ENCODE data around the gene ABCG8. TPM values are rescaled to one million over a fixed set of nuclear protein-coding genes. Genes with fewer than 3 reads are reported as not detected.

The ABCG8 gene
- total and polyA plus RNA-seq, 11 donors: 0.07 TPM; not detected in 10

DNA sequence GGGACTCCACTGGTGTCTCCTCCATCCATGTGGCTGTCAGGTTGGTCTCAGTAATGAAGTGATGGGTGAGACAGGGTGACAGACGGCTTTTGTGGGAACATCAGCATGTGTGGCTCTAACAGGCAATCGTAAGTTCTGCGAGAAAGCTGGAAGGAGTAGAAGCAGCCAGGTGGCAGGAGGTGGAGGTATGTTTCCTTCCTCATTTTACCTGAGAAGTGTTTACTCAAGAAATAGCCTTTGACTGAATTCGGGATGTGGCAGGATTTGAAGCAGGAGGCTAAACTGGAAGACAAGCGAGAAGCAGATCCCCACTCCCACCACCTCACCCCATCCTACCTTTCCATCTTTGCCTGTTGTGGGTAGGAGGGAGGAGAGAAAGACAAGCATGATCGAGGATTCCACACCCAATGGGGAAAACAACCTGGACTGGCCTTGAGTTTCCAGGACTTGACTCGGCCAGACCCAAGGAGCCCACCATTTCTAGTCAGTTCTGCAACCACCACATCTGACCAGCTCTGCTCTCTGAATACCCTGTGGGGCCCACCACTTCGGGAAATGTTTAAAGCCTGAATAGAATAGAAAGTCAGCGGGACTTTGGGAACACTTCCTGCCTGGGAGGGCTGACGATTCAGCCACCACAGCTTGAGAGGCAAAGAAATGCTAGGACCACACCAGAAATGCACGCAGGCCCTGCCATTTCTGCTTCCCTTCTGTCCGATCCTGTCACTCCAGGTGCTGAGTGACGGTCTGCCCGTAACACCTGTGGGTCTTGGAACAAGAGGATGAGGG, 1.2 kb downstream of the ABCG8 start:
- H3K4me1 ChIP-seq: no peaks in the 10 kb centered on the region
- H3K27ac ChIP-seq: no peak overlapping the region
- H3K9me3 ChIP-seq: no peaks in the 10 kb centered on the region
- WGBS, 4 donors: 81 to 85% (median 83%) methylated on average over 14 of the region's 14 CpGs
- intact Hi-C loops (cut with DNase I): no loop called here
- no peaks in the 10 kb centered on the region for H3K36me3 ChIP-seq
- TF ChIP-seq CTCF (IDR thresholded peaks at IDR 0.05): no peak
- TF ChIP-seq POLR2A (IDR thresholded peaks at IDR 0.05): no peak
- no peak overlapping the region for H3K4me3 ChIP-seq
- no peak for ATAC-seq
- H3K27me3 ChIP-seq: peaks cover 0 to 4% (median 0%) of the 10 kb centered on the region in 9 donors
- no peak for DNase-seq

GRCh38 chr2:43840965-43841364, 2.2 kb downstream of the ABCG8 start:
- no peak overlapping the region for H3K27ac ChIP-seq
- H3K4me1 ChIP-seq: no peaks in the 10 kb centered on the region
- WGBS, 4 donors: 64 to 83% (median 75%) methylated on average over 5 of the region's 5 CpGs
- H3K9me3 ChIP-seq: no peaks in the 10 kb centered on the region
- ATAC-seq: no peak
- intact Hi-C loops (cut with DNase I): no loop called here
- DNase-seq: no peak
- no peak for TF ChIP-seq POLR2A (IDR thresholded peaks at IDR 0.05)
- no peak for TF ChIP-seq CTCF (IDR thresholded peaks at IDR 0.05)
- no peaks in the 10 kb centered on the region for H3K36me3 ChIP-seq
- H3K27me3 ChIP-seq: peaks cover 0 to 4% (median 0%) of the 10 kb centered on the region in 9 donors
- H3K4me3 ChIP-seq: no peak overlapping the region

GRCh38 chr2:43841949-43842865, 3.4 kb downstream of the ABCG8 start:
- intact Hi-C loops (cut with DNase I): no loop called here
- no peak overlapping the region for H3K4me3 ChIP-seq
- DNase-seq (no peak), ATAC-seq (no peak)
- H3K27ac ChIP-seq: no peak overlapping the region
- H3K27me3 ChIP-seq: peaks cover 0 to 4% (median 0%) of the 10 kb centered on the region in 9 donors
- whole genome bisulfite sequencing, 4 donors: 86 to 91% (median 90%) methylated on average over 14 of the region's 14 CpGs
- H3K9me3 ChIP-seq: no peaks in the 10 kb centered on the region
- no peaks in the 10 kb centered on the region for H3K4me1 ChIP-seq
- no peaks in the 10 kb centered on the region for H3K36me3 ChIP-seq
- TF ChIP-seq CTCF (IDR thresholded peaks at IDR 0.05): no peak
- no peak for TF ChIP-seq POLR2A (IDR thresholded peaks at IDR 0.05)

DNA sequence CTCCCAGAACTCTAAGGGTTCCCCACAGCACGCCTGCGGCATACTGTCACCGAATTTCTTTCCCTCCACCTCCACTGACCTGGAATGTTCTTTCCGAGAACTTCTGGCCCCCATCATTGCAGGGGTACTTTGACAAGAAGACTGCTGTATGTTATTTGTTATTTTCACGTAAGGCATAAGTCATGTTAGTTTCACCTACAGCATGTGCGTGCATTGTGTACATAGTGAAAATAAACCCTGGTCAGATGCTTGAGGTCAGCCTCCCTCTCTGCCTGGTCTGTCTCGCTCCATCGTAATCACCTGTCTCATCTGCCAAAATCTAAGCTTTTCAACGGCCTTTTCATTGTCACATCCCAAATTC, 4.1 kb downstream of the ABCG8 start:
- TF ChIP-seq CTCF (IDR thresholded peaks at IDR 0.05) (no peak), POLR2A (IDR thresholded peaks at IDR 0.05) (no peak)
- intact Hi-C loops (cut with DNase I): no loop called here
- H3K27me3 ChIP-seq: peaks cover 0 to 4% (median 0%) of the 10 kb centered on the region in 9 donors
- DNase-seq: no peak
- H3K4me1 ChIP-seq: no peaks in the 10 kb centered on the region
- no peak overlapping the region for H3K27ac ChIP-seq
- H3K4me3 ChIP-seq: no peak overlapping the region
- H3K9me3 ChIP-seq: no peaks in the 10 kb centered on the region
- 84 to 88% (median 85%) methylated on average over 9 of the region's 9 CpGs for WGBS, 4 donors
- no peaks in the 10 kb centered on the region for H3K36me3 ChIP-seq
- ATAC-seq: no peak
